Rectal smooth muscle tissue (tissue), 1 donor: ENCODE measurements around the gene ERBB4.

Source experiments
- H3K27ac ChIP-seq: one replicate; pipeline ENCODE4 v1.7.0; 2013; ENCODE audit warnings: low read depth, low read length, inconsistent platforms
- H3K27me3 ChIP-seq: one replicate; pipeline ENCODE4 v1.7.0; 2013; ENCODE audit warnings: low read length; ENCODE audit not compliant: control insufficient read depth, insufficient read depth
- H3K36me3 ChIP-seq: one replicate; pipeline ENCODE4 v1.7.0; 2013; ENCODE audit warnings: low read length; ENCODE audit not compliant: control insufficient read depth, insufficient read depth
- H3K4me1 ChIP-seq: one replicate; pipeline ENCODE4 v1.7.0; 2013; ENCODE audit warnings: low read length; ENCODE audit not compliant: control insufficient read depth, insufficient read depth
- H3K4me3 ChIP-seq: one replicate; pipeline ENCODE4 v1.7.0; 2013; ENCODE audit warnings: low read length
- H3K9ac ChIP-seq: one replicate; pipeline ENCODE4 v1.7.0; 2013; ENCODE audit warnings: low read length

Gene ERBB4

DNA sequence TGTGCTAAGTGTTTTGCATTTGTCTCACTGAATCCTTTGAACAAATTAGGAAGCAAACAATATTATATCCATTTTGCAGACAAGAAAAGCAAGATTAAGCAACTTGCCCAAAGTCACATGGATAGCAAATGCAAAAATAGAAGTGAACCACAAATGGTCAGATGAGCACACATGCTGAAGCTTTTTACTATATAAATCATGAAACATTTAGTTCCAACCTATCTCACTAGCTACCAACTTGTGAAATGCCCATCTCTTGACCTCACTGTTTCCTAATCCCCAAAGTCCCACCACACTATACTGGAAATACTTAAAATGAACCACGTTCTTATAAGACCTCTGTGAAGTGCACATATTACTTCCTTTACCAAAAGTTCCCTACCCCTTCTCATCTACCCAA lies 380.5 kb downstream of the ERBB4 start:
- Histone ChIP-seq H3K36me3 (no peaks in the 10 kb centered on the region), H3K4me3 (no peak overlapping the region), H3K27ac (no peak overlapping the region), H3K4me1 (no peaks in the 10 kb centered on the region), H3K27me3 (no peaks in the 10 kb centered on the region), H3K9ac (no peak overlapping the region)

DNA sequence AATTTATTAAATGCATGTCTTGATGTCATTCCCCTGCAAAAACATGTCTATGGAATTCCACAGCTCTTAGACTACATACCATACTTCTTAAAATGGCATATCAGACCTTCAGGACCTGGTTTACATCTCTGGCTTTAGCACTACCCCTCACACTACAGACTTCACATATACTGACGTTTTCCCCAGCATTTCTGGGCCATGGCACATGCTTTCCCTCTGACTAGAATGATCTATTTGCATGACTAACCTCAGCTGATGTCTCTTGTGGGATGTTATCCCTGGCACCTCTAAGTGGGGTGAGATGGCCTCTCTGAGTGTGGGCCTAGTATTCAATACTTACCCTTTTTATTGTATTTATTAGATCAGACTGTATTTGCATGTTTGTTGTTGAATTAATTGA lies 381.6 kb downstream of the ERBB4 start:
- no peaks in the 10 kb centered on the region for H3K36me3 ChIP-seq
- H3K27me3 ChIP-seq = no peaks in the 10 kb centered on the region
- H3K4me3 ChIP-seq = no peak overlapping the region
- H3K9ac ChIP-seq = no peak overlapping the region
- H3K27ac ChIP-seq = no peak overlapping the region
- H3K4me1 ChIP-seq = no peaks in the 10 kb centered on the region

DNA sequence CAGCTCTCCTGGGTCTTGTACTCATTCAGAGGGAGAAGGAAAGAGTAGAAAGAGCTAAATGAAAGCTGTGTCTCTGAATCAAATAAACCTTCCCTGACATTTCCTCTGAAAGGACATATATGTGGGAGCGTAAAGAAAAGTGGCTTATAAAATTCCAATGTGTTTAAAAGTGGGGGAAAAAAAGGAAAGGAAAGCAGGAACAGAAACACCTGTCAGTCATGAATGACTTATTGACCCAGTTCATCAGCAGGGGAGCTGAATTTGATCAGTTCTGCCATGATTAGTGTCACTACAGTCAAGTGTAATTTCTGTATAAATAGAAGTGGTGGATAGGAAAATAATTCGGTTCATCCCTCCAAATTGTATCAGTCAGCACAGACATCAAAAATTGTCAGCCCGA lies 382.5 kb downstream of the ERBB4 start:
- no peaks in the 10 kb centered on the region for H3K4me1 ChIP-seq
- H3K4me3 ChIP-seq = no peak overlapping the region
- no peak overlapping the region for H3K9ac ChIP-seq
- no peaks in the 10 kb centered on the region for H3K36me3 ChIP-seq
- H3K27ac ChIP-seq = no peak overlapping the region
- no peaks in the 10 kb centered on the region for H3K27me3 ChIP-seq

DNA sequence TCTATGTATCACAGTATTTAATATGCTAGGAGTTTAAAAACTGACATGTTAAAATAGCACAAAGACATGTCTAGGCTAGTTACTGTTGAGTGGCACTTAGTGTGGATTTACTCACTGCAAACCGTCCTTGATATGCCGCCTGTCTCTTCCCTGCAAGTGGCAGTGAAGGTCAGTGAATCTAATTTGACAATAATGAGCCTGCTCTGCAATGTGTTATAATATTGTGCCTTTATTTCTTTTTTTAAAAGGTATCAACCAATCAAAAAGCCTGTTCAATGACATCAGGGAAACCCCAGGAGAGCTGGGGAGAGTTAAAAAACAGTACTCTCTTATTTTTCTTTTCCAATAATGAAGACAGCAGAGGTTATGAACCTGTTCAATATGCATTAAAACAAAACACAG lies 384.1 kb downstream of the ERBB4 start:
- Histone ChIP-seq H3K4me1 (no peaks in the 10 kb centered on the region), H3K9ac (no peak overlapping the region), H3K27me3 (no peaks in the 10 kb centered on the region), H3K27ac (no peak overlapping the region), H3K36me3 (no peaks in the 10 kb centered on the region), H3K4me3 (no peak overlapping the region)

DNA sequence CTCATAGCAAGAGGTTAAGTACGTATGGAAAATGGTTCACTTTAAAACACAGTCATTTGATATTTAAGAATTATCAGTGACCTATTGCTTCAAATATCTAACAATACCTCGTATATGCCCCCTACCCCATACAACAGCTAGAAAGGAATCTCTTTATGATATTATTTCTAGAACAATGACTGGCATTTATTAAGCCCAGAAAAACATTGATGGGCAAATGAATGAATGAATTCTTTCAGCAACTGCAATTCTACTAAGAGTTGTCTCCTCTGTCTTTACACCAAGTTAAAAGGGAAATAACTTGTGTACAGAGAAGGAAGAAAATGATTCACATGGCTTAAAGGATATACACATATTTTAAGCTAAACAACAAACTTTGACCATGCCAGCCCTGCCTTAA lies 384.7 kb downstream of the ERBB4 start:
- Histone ChIP-seq H3K9ac (no peak overlapping the region), H3K36me3 (no peaks in the 10 kb centered on the region), H3K4me3 (no peak overlapping the region), H3K27me3 (no peaks in the 10 kb centered on the region), H3K27ac (no peak overlapping the region), H3K4me1 (no peaks in the 10 kb centered on the region)

DNA sequence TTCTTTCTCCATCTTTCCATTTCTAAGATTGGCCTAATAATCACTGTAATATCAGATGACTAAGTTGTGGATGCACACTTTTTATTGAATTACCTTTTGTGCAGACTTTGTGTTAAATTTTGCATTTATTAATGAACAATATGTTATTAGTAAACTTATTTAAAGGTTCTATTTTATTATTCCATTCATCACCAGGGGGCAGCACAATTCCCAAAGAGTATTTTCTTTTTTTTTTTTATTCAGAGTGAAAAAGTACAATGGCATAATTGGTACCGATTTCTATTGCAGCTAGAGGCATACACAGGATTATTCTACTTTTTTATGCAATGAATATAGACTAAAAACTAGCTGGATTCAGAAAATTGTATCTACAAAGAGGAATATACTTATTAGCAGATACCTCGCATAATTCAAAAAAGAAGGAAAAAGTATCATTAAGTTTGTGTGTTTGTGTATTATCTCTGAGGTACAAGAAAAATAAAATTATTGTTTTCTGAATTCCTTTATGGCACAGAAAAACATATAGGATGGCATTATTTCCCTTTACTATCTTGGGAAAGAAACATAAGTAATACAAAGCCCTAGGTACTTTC lies 390.6 kb downstream of the ERBB4 start:
- no peak overlapping the region for H3K9ac ChIP-seq
- no peak overlapping the region for H3K4me3 ChIP-seq
- no peak overlapping the region for H3K27ac ChIP-seq

DNA sequence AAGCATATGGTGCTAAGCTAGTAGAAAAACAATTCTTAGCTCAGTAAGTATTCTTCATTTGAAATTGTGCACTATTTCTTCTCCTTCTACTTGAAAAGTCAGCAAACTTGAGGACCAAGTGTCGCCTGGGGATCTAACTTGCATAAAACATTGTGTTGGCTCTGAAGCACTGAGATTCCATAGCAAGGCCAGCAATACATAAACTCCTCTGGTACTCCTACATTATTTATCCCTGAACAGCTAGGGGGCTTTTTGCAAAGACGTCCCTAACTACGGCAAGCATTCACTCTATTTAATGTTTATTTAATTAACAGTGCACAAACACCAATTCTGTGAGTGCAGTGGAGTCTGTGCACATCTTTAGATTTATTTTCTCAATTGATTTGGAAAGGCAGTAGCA lies 392.2 kb downstream of the ERBB4 start:
- H3K27ac ChIP-seq = no peak overlapping the region
- H3K27me3 ChIP-seq = no peaks in the 10 kb centered on the region
- H3K4me3 ChIP-seq = no peak overlapping the region
- H3K9ac ChIP-seq = no peak overlapping the region
- H3K4me1 ChIP-seq = no peaks in the 10 kb centered on the region
- no peaks in the 10 kb centered on the region for H3K36me3 ChIP-seq

More for the DNA sequence above, 390.6 kb downstream of the ERBB4 start:
- Histone ChIP-seq H3K4me1 (no peaks in the 10 kb centered on the region), H3K27me3 (no peaks in the 10 kb centered on the region), H3K36me3 (no peaks in the 10 kb centered on the region)

DNA sequence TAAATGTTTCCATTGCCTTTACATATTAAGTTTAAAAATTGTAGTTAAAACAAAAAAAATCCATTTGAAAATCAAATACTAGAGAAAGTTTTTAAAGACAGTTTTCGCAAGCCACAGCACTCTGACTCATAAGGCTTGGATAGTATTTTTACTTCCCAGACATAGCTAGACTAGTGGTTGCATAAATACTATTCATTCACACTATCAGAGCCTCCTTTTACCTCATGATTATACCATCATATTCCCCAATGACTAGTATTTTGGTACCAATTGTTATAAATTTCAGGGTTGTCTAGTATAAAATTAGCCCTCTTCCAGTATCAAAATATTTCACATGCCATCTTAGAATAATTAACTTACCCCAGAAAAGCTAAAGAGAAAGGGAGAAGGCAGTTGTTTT lies 393.5 kb downstream of the ERBB4 start:
- Histone ChIP-seq H3K4me3 (no peak overlapping the region), H3K4me1 (no peaks in the 10 kb centered on the region), H3K27me3 (no peaks in the 10 kb centered on the region), H3K27ac (no peak overlapping the region), H3K9ac (no peak overlapping the region), H3K36me3 (no peaks in the 10 kb centered on the region)

DNA sequence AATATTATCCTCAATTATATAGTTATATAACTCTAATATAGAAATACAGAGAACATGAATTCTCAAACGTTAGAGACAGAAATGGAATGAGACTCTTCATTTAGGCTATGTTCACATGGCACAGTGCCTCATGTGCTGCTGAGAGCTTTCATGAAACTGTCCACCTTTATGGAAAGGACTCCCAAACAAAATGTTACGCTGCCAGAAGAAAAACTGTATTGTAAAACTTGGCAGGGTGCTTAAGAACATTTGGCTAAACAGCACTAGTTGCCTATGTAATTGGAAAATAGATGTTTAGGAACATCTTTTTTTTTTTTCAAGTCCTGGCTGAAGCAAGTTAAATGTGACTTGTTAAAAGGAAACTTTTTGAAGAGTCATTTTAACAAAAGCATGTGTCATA lies 396.0 kb downstream of the ERBB4 start:
- H3K27me3 ChIP-seq = no peaks in the 10 kb centered on the region
- no peak overlapping the region for H3K27ac ChIP-seq
- H3K4me3 ChIP-seq = no peak overlapping the region
- no peaks in the 10 kb centered on the region for H3K36me3 ChIP-seq
- H3K9ac ChIP-seq = no peak overlapping the region
- no peaks in the 10 kb centered on the region for H3K4me1 ChIP-seq

DNA sequence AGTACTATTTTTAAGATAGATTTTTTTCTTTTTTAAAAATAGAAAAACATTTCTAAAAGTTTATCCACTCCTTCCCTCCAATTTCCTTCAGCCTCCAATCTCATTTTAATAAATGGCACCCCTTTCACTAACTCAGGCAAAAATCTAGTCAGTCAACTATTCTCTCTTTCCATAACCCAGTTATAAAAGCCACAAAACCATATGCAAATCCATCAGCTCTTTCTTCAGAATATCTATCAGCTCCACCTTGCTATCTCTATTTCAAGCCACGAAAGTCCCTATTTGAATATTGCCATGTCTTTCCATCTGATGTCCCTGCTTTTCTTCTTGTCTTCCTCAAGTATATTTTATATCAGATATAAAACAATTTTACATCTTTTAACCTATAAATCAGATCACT lies 397.1 kb downstream of the ERBB4 start:
- Histone ChIP-seq H3K4me3 (no peak overlapping the region), H3K27ac (no peak overlapping the region)

DNA sequence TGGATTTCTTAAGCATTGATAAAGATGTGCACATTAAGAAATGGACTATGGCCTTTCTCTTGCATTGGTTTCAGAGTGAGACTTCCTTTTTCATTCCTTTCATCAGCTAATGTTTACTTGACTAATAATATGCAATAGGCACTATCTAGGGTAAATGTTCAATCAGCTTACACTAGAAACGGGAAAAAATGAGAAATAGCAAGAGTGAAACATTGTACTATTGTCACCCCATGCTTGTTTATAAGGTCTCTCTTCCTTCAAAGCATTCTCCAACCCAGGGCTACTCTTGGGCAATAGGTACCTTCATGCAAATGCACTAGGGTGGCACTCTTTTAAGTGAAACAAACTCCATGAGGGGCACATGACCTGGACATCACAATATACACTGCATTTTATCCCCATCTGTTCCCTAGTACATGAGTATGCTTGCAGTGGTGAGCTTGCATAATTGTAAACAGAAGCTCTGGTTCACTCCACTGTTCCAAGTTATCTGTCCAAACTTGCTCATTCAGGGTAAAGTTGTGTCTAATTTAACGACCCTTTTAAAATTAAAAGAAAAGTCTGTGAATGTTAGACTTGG lies 402.3 kb downstream of the ERBB4 start:
- H3K27me3 ChIP-seq = no peaks in the 10 kb centered on the region
- H3K4me1 ChIP-seq = no peaks in the 10 kb centered on the region
- no peaks in the 10 kb centered on the region for H3K36me3 ChIP-seq
- no peak overlapping the region for H3K27ac ChIP-seq
- no peak overlapping the region for H3K9ac ChIP-seq
- no peak overlapping the region for H3K4me3 ChIP-seq

More for the DNA sequence above, 397.1 kb downstream of the ERBB4 start:
- no peak overlapping the region for H3K9ac ChIP-seq
- H3K36me3 ChIP-seq = no peaks in the 10 kb centered on the region
- H3K27me3 ChIP-seq = no peaks in the 10 kb centered on the region
- no peaks in the 10 kb centered on the region for H3K4me1 ChIP-seq

DNA sequence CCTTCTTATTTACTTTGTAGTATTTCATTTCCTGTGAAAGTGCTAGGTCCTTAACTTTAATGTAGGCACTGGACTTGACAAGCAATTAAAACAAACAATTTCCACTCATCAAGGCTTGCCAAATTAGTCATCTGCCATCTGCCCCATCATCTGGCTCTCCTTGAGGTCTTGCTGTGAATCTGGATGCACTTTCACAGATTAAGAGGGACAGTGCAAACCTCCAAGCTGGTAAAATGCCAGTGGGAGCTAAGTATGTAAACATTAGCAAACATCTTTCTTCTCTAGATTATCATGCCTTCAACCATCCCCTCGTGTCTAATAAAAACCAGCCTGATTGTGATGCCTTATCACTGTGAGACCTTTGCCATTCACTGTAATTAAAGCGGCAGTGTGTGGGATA lies 402.9 kb downstream of the ERBB4 start:
- Histone ChIP-seq H3K27ac (no peak overlapping the region), H3K36me3 (no peaks in the 10 kb centered on the region), H3K4me1 (no peaks in the 10 kb centered on the region), H3K9ac (no peak overlapping the region), H3K4me3 (no peak overlapping the region), H3K27me3 (no peaks in the 10 kb centered on the region)

DNA sequence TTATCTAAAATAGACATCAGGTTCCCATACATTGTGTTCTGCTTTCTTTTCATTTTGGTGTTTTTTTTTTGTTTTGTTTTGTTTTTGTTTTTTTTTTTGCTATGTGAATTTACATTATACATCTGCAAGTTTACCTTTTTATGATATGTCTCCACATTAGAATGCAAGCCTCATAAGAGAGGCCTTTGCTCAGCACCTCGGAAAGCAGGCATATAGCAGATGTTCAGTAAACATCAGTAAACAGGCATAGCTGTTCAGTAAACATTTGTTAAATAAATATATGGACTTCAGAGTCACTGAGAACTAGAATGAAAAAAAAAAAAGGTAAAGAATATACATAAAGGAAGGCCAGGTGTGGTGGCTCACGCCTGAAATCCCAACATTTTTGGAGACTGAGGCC lies 405.3 kb downstream of the ERBB4 start:
- no peaks in the 10 kb centered on the region for H3K4me1 ChIP-seq
- no peak overlapping the region for H3K9ac ChIP-seq
- H3K36me3 ChIP-seq = no peaks in the 10 kb centered on the region
- no peak overlapping the region for H3K27ac ChIP-seq
- H3K27me3 ChIP-seq = no peaks in the 10 kb centered on the region
- no peak overlapping the region for H3K4me3 ChIP-seq
